Tibial nerve (tissue), 4 donors: Measurements from ENCODE around the gene RALA. TPM values are rescaled to one million over a fixed set of nuclear protein-coding genes. Genes with fewer than 3 reads are reported as not detected.

Experiments used
- DNase-seq, 2 donors: peaks; one replicate each; pipeline ENCODE4 v3.0.0-alpha.2; 2019; ENCODE audit warnings: low spot score in 2 of 2
- H3K27ac ChIP-seq, 4 donors: fragments of 200-600 bp; sonication (generic) in 3 of 4; one replicate each; pipeline ENCODE4 v1.5.1; 2017 to 2019; ENCODE audit warnings: mild to moderate bottlenecking in 1 of 4
- H3K27me3 ChIP-seq, 2 donors: fragments of 200-600 bp; sonication (generic) in 1 of 2; one replicate each; pipeline versions ENCODE4 v1.5.1 to v1.6.0; 2017 to 2019
- H3K36me3 ChIP-seq, 3 donors: fragments of 200-600 bp; sonication (generic); one replicate each; pipeline ENCODE4 v1.5.1; 2018 to 2019
- H3K4me1 ChIP-seq, 4 donors: fragments of 200-600 bp; sonication (generic) in 3 of 4; one replicate each; pipeline ENCODE4 v1.5.1; 2017 to 2019
- H3K4me3 ChIP-seq, 4 donors: fragments of 200-600 bp; sonication (generic) in 3 of 4; one replicate each; pipeline ENCODE4 v1.5.1; 2017 to 2019; ENCODE audit warnings: mild to moderate bottlenecking in 1 of 4, moderate library complexity in 1 of 4
- H3K9me3 ChIP-seq, 4 donors: fragments of 200-600 bp; sonication (generic) in 3 of 4; one replicate each; pipeline ENCODE4 v1.5.1; 2017 to 2019
- EP300 ChIP-seq, 2 donors: sonication (generic); formaldehyde crosslinking; IDR thresholded peaks; one replicate each; pipeline ENCODE4 v1.6.1; 2017; ENCODE audit warnings: antibody characterized with exemption in 2 of 2, mild to moderate bottlenecking in 1 of 2
- POLR2A ChIP-seq, 2 donors: fragments of 450-650 bp; IDR thresholded peaks; one replicate each; pipeline ENCODE4 v1.6.1; 2017; ENCODE audit warnings: antibody characterized with exemption in 2 of 2, mild to moderate bottlenecking in 2 of 2, moderate library complexity in 2 of 2
- WGBS, 2 donors: methylation state at CpG; one replicate each; pipeline ENCODE4 v1.1.5; 2018; 5-methylcytosine and 5-hydroxymethylcytosine counted together
- total RNA-seq, 4 donors: library from RNA; depleted of rRNA; stranded (reverse); fragments of >200 nt; gene quantifications; one replicate each; pipeline ENCODE4 v1.1.0, GENCODE V29; 2016
- TF ChIP-seq, protein P1 (sequence below), 5 experiments: fragments of 200-600 bp in 3 of 5; fragments of 450-650 bp in 2 of 5; sonication (generic) in 3 of 5; IDR thresholded peaks; one replicate each; pipeline ENCODE4 v1.5.1; 2016 to 2019; ENCODE audit warnings: antibody characterized with exemption in 5 of 5, mild to moderate bottlenecking in 3 of 5, moderate library complexity in 2 of 5

Gene RALA
- total RNA-seq, 4 donors from 2014 or later = 16.7 to 38.2 (median 23.9) TPM

DNA sequence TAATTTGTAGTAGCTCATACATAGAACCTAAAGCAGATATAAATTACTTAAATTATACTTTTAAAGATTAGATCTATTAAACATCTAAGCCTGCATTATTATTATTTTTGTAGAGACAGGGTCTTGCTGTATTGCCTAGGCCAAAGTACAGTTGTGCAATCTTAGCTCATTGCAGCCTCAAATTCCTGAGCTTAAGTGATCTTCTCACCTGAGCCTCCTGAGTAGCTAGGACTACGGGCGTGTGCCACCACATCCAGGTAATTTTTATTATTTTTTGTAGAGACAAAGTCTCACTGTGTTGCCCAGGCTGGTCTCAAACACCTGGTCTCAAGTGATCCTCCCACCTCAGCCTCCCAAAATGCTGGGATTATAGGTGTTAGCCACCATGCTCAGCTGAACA, 46.7 kb downstream of the RALA start:
- H3K27me3 ChIP-seq = no peaks in the 10 kb centered on the region
- TF ChIP-seq EP300 (IDR thresholded peaks at IDR 0.05) = no peak
- TF ChIP-seq, protein P1, sequence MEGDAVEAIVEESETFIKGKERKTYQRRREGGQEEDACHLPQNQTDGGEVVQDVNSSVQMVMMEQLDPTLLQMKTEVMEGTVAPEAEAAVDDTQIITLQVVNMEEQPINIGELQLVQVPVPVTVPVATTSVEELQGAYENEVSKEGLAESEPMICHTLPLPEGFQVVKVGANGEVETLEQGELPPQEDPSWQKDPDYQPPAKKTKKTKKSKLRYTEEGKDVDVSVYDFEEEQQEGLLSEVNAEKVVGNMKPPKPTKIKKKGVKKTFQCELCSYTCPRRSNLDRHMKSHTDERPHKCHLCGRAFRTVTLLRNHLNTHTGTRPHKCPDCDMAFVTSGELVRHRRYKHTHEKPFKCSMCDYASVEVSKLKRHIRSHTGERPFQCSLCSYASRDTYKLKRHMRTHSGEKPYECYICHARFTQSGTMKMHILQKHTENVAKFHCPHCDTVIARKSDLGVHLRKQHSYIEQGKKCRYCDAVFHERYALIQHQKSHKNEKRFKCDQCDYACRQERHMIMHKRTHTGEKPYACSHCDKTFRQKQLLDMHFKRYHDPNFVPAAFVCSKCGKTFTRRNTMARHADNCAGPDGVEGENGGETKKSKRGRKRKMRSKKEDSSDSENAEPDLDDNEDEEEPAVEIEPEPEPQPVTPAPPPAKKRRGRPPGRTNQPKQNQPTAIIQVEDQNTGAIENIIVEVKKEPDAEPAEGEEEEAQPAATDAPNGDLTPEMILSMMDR (IDR thresholded peaks at IDR 0.05) = no peak
- no peak for TF ChIP-seq POLR2A (IDR thresholded peaks at IDR 0.05)

DNA sequence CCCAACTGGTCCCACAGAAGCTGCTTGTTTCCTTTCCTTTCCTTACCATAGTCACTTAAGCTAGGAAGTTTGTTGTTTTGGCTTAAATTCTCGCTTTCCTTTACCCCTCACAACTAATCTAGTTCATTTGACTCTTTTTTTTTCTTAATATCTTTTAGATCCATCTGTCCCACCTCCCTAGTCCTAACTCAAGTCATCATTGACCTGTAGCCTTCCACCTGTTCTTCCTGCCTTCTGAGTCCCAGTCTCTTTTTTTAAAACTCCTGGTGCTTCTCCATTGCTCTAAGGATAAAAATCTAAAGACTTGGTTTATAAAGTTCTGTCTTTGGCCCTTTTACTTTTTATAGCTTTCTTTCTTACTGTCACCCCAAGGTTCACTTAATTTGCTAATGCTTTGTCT, 47.6 kb downstream of the RALA start:
- H3K4me1 ChIP-seq = no peaks in the 10 kb centered on the region
- no peak for TF ChIP-seq EP300 (IDR thresholded peaks at IDR 0.05)
- TF ChIP-seq, protein P1 (IDR thresholded peaks at IDR 0.05) = no peak
- TF ChIP-seq POLR2A (IDR thresholded peaks at IDR 0.05) = no peak
- 52 to 94% methylated on average over 1 of the region's 1 CpG for WGBS, 2 donors

More for the DNA sequence above, 46.7 kb downstream of the RALA start:
- H3K9me3 ChIP-seq = no peaks in the 10 kb centered on the region
- no peak overlapping the region for H3K4me3 ChIP-seq
- H3K4me1 ChIP-seq = no peaks in the 10 kb centered on the region
- no peak overlapping the region for H3K27ac ChIP-seq
- WGBS, 2 donors = 95 to 98% methylated on average over 2 of the region's 2 CpGs
- no peaks in the 10 kb centered on the region for H3K36me3 ChIP-seq
- no peak for DNase-seq

DNA sequence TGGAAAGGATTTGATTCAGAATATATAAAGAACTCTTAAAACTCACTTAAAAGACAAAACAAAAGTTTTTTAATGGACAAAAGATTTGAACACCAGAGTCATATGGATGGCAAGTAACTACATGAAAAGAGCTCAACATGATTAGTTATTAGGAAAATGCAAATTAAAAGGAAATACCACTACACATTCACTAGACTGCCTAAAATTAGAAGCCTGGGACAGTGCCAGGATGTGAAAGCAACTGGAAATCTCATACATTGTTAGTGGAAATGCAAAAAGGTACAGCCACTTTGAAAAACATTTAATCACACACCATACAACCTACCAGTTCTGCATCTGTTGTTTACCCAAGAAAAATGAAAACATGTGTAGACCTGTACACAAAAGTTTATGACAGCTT, 48.8 kb downstream of the RALA start:
- no peaks in the 10 kb centered on the region for H3K27me3 ChIP-seq
- no peaks in the 10 kb centered on the region for H3K36me3 ChIP-seq
- TF ChIP-seq POLR2A (IDR thresholded peaks at IDR 0.05) (no peak), EP300 (IDR thresholded peaks at IDR 0.05) (no peak)
- TF ChIP-seq, protein P1 (IDR thresholded peaks at IDR 0.05) = no peak
- no peaks in the 10 kb centered on the region for H3K9me3 ChIP-seq
- no peaks in the 10 kb centered on the region for H3K4me1 ChIP-seq
- no peak overlapping the region for H3K27ac ChIP-seq
- no peak overlapping the region for H3K4me3 ChIP-seq
- no peak for DNase-seq

More for the DNA sequence above, 47.6 kb downstream of the RALA start:
- H3K27ac ChIP-seq = no peak overlapping the region
- DNase-seq = no peak
- H3K27me3 ChIP-seq = no peaks in the 10 kb centered on the region
- H3K4me3 ChIP-seq = no peak overlapping the region
- no peaks in the 10 kb centered on the region for H3K9me3 ChIP-seq
- no peaks in the 10 kb centered on the region for H3K36me3 ChIP-seq

DNA sequence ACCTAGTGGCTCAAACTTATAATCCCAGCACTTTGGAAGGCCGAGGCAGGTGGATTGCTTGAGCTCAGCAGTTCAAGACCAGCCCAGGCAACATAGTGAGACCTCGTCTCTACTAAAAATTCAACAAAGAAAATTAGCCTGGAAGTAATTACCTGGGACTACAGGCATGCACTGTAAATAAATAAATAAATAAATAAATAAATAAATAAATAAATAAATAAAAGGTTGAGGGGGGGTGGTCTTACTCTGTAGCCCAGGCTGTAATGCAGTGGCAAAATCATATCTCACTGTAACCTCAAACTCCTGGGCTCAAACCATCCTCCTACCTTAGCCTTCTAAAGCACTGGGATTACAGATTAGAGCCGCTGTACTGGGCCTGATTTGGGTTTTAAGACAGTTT, 50.5 kb downstream of the RALA start:
- Histone ChIP-seq H3K9me3 (no peaks in the 10 kb centered on the region), H3K27ac (no peak overlapping the region), H3K4me1 (no peaks in the 10 kb centered on the region), H3K36me3 (no peaks in the 10 kb centered on the region), H3K4me3 (no peak overlapping the region), H3K27me3 (no peaks in the 10 kb centered on the region)
- TF ChIP-seq POLR2A (IDR thresholded peaks at IDR 0.05) (no peak), EP300 (IDR thresholded peaks at IDR 0.05) (no peak)
- TF ChIP-seq, protein P1 (IDR thresholded peaks at IDR 0.05) = no peak
- no peak for DNase-seq
- WGBS, 2 donors = 96 to 100% methylated on average over 3 of the region's 3 CpGs

DNA sequence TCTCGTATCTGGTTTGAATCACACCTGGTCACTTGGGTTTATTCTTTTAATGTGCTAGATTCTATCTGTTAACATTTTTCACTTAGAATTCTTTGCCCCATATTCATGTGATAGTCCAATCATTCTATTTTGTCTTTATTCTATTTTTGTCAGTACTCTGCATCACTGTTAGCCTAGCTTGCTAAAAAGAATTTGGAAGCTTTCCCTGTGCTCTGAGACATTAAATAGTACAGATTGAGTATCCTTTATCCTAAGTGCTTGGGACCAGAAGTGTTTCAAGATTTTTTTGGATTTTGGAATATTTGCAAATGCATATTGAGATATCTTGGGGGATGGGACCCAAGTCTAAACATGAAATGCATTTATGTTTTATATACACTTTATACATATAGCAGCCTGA, 51.0 kb downstream of the RALA start:
- H3K36me3 ChIP-seq = no peaks in the 10 kb centered on the region
- no peak for DNase-seq
- no peaks in the 10 kb centered on the region for H3K4me1 ChIP-seq
- H3K27me3 ChIP-seq = no peaks in the 10 kb centered on the region
- no peak overlapping the region for H3K27ac ChIP-seq
- 90 to 91% methylated on average over 1 of the region's 1 CpG for WGBS, 2 donors
- TF ChIP-seq, protein P1 (IDR thresholded peaks at IDR 0.05) = no peak
- TF ChIP-seq EP300 (IDR thresholded peaks at IDR 0.05) = no peak
- TF ChIP-seq POLR2A (IDR thresholded peaks at IDR 0.05) = no peak
- no peak overlapping the region for H3K4me3 ChIP-seq
- H3K9me3 ChIP-seq = no peaks in the 10 kb centered on the region
